Kidney (tissue), 14 donors: ENCODE data around the gene SLC12A6. TPM values are rescaled to one million over a fixed set of nuclear protein-coding genes. Genes with fewer than 3 reads are reported as not detected.
"Not testable (repeated sequence)": the region's sequence is repeated elsewhere in the genome, so short reads cannot be mapped to it uniquely, and the experiment has no call there.

Experiments
- DNase-seq, 5 donors: peaks; one replicate each; pipeline ENCODE4 v3.0.0-alpha.2; 2013 to 2020
- FAIRE-seq: peaks from 2 replicates; lab custom pipeline; 2012; peaks lifted over from hg19 to GRCh38; lab: Jason Lieb, UNC
- H3K27ac ChIP-seq, 2 donors: one replicate each; pipeline ENCODE4 v1.7.0; 2013; ENCODE audit warnings: low read depth in 2 of 2, low read length in 2 of 2, inconsistent platforms in 1 of 2
- H3K27me3 ChIP-seq: one replicate; pipeline ENCODE4 v1.7.1; 2013; ENCODE audit warnings: low read length, inconsistent platforms; ENCODE audit not compliant: control insufficient read depth, insufficient read depth
- H3K36me3 ChIP-seq, 3 donors: one replicate each; pipeline versions ENCODE4 v1.7.0 to v1.7.1; 2013; ENCODE audit warnings: low read length in 3 of 3, control low read depth in 1 of 3, inconsistent platforms in 1 of 3; ENCODE audit not compliant: insufficient read depth in 3 of 3, control insufficient read depth in 2 of 3
- H3K4me1 ChIP-seq, 3 donors: one replicate each; pipeline versions ENCODE4 v1.7.0 to v1.7.1; 2013; ENCODE audit warnings: low read length in 3 of 3, inconsistent platforms in 1 of 3, low read depth in 1 of 3; ENCODE audit not compliant: control insufficient read depth in 2 of 3, insufficient read depth in 2 of 3
- H3K4me3 ChIP-seq, 3 donors: one replicate each; pipeline versions ENCODE4 v1.7.0 to v1.8.1; 2013; ENCODE audit warnings: low read length in 3 of 3, control low read depth in 1 of 3, inconsistent platforms in 1 of 3
- H3K9ac ChIP-seq, 3 donors: one replicate each; pipeline versions ENCODE4 v1.7.0 to v1.7.1; 2013; ENCODE audit warnings: low read length in 3 of 3, control low read depth in 1 of 3, inconsistent platforms in 1 of 3
- H3K9me3 ChIP-seq, 3 donors: one replicate each; pipeline versions ENCODE4 v1.7.0 to v1.7.1; 2013; ENCODE audit warnings: low read length in 3 of 3, control low read depth in 1 of 3, inconsistent platforms in 1 of 3; ENCODE audit not compliant: control insufficient read depth in 2 of 3, insufficient read depth in 1 of 3
- intact Hi-C: fragments of 100-400 bp; cut with DNase I; formaldehyde crosslinking; loops from one replicate; pipeline ENCODE4 v1.11.1; 2022
- polyA plus RNA-seq: library from polyadenylated mRNA; stranded (reverse); fragments of 350-450 nt; fragmentation: Illumina TruSeq; extraction: RNeasy Lipid Tissue Mini Kit (QIAGEN cat#74804); gene quantifications from one replicate; pipeline ENCODE4 v1.2.3, GENCODE V29; 2014; ENCODE audit warnings: low read depth, low replicate concordance; ENCODE audit not compliant: insufficient read depth
- total RNA-seq: library from RNA; stranded (reverse); fragmentation: NEBNext Ultra II Directional; extraction: Animal tissue kit (Norgen Biotek cat#: 25700); gene quantifications from one replicate; pipeline ENCODE4 v1.2.1, GENCODE V29; 2021
- TF ChIP-seq, protein P1 (sequence below): IDR thresholded peaks from 3 replicates; pipeline ENCODE4 v1.5.1; 2012; ENCODE audit warnings: mild to moderate bottlenecking, moderate library complexity, borderline replicate concordance; ENCODE audit not compliant: insufficient read depth; ENCODE audit errors: extremely low read depth
- donor health status: control.
- donor health status: control.
- donor health status: control.
- donor health status: control.
- donor health status: control.
- donor health status: DM: yes; HTN: yes; CAD: no.
- donor health status: Normal renal cell carcinoma (clear cell type).

Gene SLC12A6
- total and polyA plus RNA-seq, 2 donors from 2014 or later: 6.7 to 22.6 TPM

DNA sequence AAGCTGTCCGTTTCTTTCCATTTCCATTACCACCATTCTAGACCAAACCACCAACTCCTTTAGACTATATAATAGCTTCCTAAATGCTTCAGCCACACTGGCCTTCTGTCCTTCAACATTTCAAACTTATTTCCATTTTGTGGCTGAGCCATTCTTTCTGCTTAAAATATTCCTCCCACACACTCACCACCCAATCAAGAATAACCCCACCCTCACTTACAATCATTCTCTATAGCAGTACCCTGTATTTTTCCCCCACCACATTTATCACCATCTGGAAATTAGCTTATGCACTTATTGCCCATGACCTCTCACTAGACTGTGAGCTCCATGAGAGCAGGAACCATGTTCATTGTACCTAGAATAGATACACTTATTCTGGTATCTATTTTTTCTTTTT is 134.3 kb downstream of the SLC12A6 start:
- Histone ChIP-seq H3K9me3 (no peaks in the 10 kb centered on the region), H3K4me3 (no peak overlapping the region), H3K4me1 (peaks cover 0 to 2% (median 0%) of the 10 kb centered on the region in 3 donors), H3K9ac (no peak overlapping the region), H3K27ac (no peak overlapping the region), H3K27me3 (no peaks in the 10 kb centered on the region), H3K36me3 (no peaks in the 10 kb centered on the region)
- intact Hi-C loops: no loop called here
- no peak for FAIRE-seq
- TF ChIP-seq, protein P1, sequence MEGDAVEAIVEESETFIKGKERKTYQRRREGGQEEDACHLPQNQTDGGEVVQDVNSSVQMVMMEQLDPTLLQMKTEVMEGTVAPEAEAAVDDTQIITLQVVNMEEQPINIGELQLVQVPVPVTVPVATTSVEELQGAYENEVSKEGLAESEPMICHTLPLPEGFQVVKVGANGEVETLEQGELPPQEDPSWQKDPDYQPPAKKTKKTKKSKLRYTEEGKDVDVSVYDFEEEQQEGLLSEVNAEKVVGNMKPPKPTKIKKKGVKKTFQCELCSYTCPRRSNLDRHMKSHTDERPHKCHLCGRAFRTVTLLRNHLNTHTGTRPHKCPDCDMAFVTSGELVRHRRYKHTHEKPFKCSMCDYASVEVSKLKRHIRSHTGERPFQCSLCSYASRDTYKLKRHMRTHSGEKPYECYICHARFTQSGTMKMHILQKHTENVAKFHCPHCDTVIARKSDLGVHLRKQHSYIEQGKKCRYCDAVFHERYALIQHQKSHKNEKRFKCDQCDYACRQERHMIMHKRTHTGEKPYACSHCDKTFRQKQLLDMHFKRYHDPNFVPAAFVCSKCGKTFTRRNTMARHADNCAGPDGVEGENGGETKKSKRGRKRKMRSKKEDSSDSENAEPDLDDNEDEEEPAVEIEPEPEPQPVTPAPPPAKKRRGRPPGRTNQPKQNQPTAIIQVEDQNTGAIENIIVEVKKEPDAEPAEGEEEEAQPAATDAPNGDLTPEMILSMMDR: no peak
- no peak for DNase-seq

DNA sequence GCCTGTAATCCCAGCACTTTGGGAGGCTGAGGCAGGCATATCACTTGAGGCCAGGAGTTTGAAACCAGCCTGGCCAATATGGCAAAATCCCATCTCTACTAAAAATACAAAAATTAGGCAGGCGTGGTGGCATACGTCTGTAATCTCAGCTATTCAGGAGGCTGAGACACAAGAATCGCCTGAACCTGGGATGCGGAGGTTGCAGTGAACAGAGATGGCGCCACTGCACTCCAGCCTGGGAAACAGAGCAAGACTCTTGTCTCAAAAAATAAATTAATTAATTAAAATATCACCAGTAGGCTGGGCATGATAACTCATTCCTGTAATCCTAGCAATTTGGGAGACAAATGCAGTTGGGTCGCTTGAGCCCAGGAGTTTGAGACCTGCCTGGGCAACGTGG is 144.3 kb downstream of the SLC12A6 start:
- H3K9ac ChIP-seq, intact Hi-C loops, H3K36me3 ChIP-seq, FAIRE-seq, H3K4me3 ChIP-seq, H3K4me1 ChIP-seq, DNase-seq, H3K9me3 ChIP-seq, H3K27me3 ChIP-seq, H3K27ac ChIP-seq: not testable (repeated sequence)

DNA sequence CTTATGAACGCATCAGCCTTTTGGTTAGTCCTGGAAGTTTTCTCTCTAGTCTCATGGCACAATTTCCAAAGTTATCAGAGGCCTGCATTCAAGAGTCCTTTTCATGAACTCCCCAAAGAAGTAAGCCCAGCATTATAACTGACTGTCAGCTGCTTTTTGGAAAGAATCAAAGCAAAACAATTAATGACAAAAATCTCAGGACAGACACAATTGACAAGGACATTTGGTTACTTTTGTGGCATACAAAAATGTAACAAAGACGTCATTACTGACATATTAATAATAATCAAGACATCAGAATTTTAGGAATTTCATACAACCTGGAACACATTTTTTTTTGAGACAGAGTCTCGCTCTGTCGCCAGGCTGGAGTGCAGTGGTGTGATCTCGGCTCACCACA is 148.9 kb downstream of the SLC12A6 start:
- H3K4me3 ChIP-seq: no peak overlapping the region
- no peaks in the 10 kb centered on the region for H3K36me3 ChIP-seq
- no peak for DNase-seq
- intact Hi-C loops: no loop called here
- no peak overlapping the region for H3K9ac ChIP-seq
- H3K9me3 ChIP-seq: no peaks in the 10 kb centered on the region
- no peaks in the 10 kb centered on the region for H3K27me3 ChIP-seq
- H3K4me1 ChIP-seq: no peaks in the 10 kb centered on the region
- H3K27ac ChIP-seq: no peak overlapping the region
- no peak for FAIRE-seq
- TF ChIP-seq, protein P1: no peak

DNA sequence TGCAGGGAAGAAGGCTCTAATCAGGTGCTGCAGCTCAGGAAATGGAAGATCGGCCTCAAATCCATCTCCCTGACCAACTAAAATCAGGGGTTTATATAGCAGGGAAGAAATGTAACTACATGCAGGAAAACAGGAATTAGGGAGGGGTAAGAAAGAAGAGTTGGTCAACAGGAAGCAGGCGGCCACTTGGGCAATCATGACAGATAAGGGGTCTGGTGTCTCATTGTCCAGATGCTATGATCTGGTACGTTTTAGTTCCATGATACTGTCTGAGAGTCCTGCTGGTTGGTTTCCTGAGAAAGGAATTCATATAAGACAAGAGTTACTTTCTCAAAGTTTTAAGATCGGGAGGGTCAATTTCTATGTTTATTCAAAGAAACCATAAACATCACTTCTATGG is 151.9 kb downstream of the SLC12A6 start:
- DNase-seq: no peak
- no peaks in the 10 kb centered on the region for H3K9me3 ChIP-seq
- no peaks in the 10 kb centered on the region for H3K27me3 ChIP-seq
- no peak overlapping the region for H3K27ac ChIP-seq
- H3K4me3 ChIP-seq: no peak overlapping the region
- no peak overlapping the region for H3K9ac ChIP-seq
- TF ChIP-seq, protein P1: no peak
- H3K4me1 ChIP-seq: no peaks in the 10 kb centered on the region
- intact Hi-C loops: no loop called here
- no peaks in the 10 kb centered on the region for H3K36me3 ChIP-seq
- no peak for FAIRE-seq
